T47D (cell line): ENCODE data around the gene SLC9A9.
"Not testable (repeated sequence)": the region's sequence is repeated elsewhere in the genome, so short reads cannot be mapped to it uniquely, and the experiment has no call there.

Source experiments
- DNase-seq, 2 experiments: peaks; one replicate each; pipeline versions ENCODE4 v3.0.0 to v3.0.0-alpha.2; 2011 to 2012; ENCODE audit warnings: low read depth in 1 of 2, low spot score in 1 of 2
- JUND ChIP-seq: IDR thresholded peaks from 2 replicates; pipeline ENCODE4 v1.6.1; 2012; ENCODE audit warnings: low read depth
- in situ Hi-C: cut with HindIII; loops from 2 replicates; pipeline ENCODE4 v1.10.0; 2016; ENCODE audit warnings: low sequenced_read_pairs, low pct_unique_long_range_greater_than_20kb

Gene SLC9A9

GRCh38 chr3:143443851-143444331 is 404.4 kb downstream of the SLC9A9 start:
- in situ Hi-C loops: no loop called here
- DNase-seq: peak in 1 of 2 experiments; percentile 58
- TF ChIP-seq JUND: no peak

GRCh38 chr3:143442814-143443447 is 405.3 kb downstream of the SLC9A9 start:
- in situ Hi-C loops: no loop called here
- no peak for DNase-seq

GRCh38 chr3:143441516-143442171 is 406.6 kb downstream of the SLC9A9 start:
- no peak for DNase-seq
- in situ Hi-C loops: no loop called here
- no peak for TF ChIP-seq JUND

More at GRCh38 chr3:143442814-143443447, 405.3 kb downstream of the SLC9A9 start:
- no peak for TF ChIP-seq JUND

GRCh38 chr3:143439817-143440216 is 408.5 kb downstream of the SLC9A9 start:
- in situ Hi-C loops: no loop called here
- no peak for DNase-seq
- TF ChIP-seq JUND: no peak

GRCh38 chr3:143437405-143437804 is 410.9 kb downstream of the SLC9A9 start:
- TF ChIP-seq JUND: no peak
- in situ Hi-C loops: no loop called here
- DNase-seq: no peak

GRCh38 chr3:143436231-143436930 is 411.9 kb downstream of the SLC9A9 start:
- in situ Hi-C loops: no loop called here
- no peak for DNase-seq
- TF ChIP-seq JUND: no peak

GRCh38 chr3:143433787-143434378 is 414.4 kb downstream of the SLC9A9 start:
- in situ Hi-C loops: no loop called here
- TF ChIP-seq JUND: no peak
- peak in 1 of 2 experiments; percentile 29 for DNase-seq

GRCh38 chr3:143431298-143431697 is 417.0 kb downstream of the SLC9A9 start:
- in situ Hi-C loops, DNase-seq: not testable (repeated sequence)

GRCh38 chr3:143430568-143430967 is 417.7 kb downstream of the SLC9A9 start:
- no peak for TF ChIP-seq JUND
- in situ Hi-C loops: no loop called here
- DNase-seq: no peak

- no peak for DNase-seq
- TF ChIP-seq JUND: no peak
- in situ Hi-C loops: no loop called here
Observed at GRCh38 chr3:143429628-143430514, 418.4 kb downstream of the SLC9A9 start.

- in situ Hi-C loops: no loop called here
- no peak for DNase-seq
- no peak for TF ChIP-seq JUND
Observed at GRCh38 chr3:143428294-143428693, 420.0 kb downstream of the SLC9A9 start.

GRCh38 chr3:143427631-143428030 is 420.6 kb downstream of the SLC9A9 start:
- DNase-seq: no peak
- no peak for TF ChIP-seq JUND
- in situ Hi-C loops: no loop called here
